Gastroesophageal sphincter (tissue), 4 donors: ENCODE data around the gene GBA2. TPM values are rescaled to one million over a fixed set of nuclear protein-coding genes. Genes with fewer than 3 reads are reported as not detected.

ENCODE experiments used
- ATAC-seq: fragments of 150-250 bp; one replicate; pipeline ENCODE4 v1.9.1; 2016; ENCODE audit warnings: mild to moderate bottlenecking, moderate library complexity
- H3K27ac ChIP-seq, 4 donors: fragments of 200-600 bp; sonication (generic) in 3 of 4; 1 replicate in 3 of 4; 2 replicates in 1 of 4; pipeline ENCODE4 v1.5.1; 2016 to 2019
- H3K27me3 ChIP-seq: fragments of 200-600 bp; sonication (generic); one replicate; pipeline ENCODE4 v1.5.1; 2019
- H3K36me3 ChIP-seq, 2 donors: fragments of 200-600 bp; sonication (generic); one replicate each; pipeline ENCODE4 v1.5.1; 2019; ENCODE audit warnings: control low read depth in 1 of 2
- H3K4me1 ChIP-seq, 3 donors: fragments of 200-600 bp; sonication (generic); 1 replicate in 2 of 3; 2 replicates in 1 of 3; pipeline ENCODE4 v1.5.1; 2016 to 2019; ENCODE audit warnings: control low read depth in 2 of 3
- H3K4me3 ChIP-seq, 2 donors: fragments of 200-600 bp; sonication (generic); one replicate each; pipeline ENCODE4 v1.5.1; 2019; ENCODE audit warnings: mild to moderate bottlenecking in 1 of 2, moderate library complexity in 1 of 2
- H3K9me3 ChIP-seq, 3 donors: fragments of 200-600 bp; sonication (generic); one replicate each; pipeline ENCODE4 v1.5.1; 2017 to 2019; ENCODE audit warnings: control low read depth in 2 of 3
- CTCF ChIP-seq, 4 experiments: fragments of 200-600 bp in 2 of 4; fragments of 450-650 bp in 2 of 4; sonication (generic) in 1 of 4; IDR thresholded peaks; one replicate each; pipeline ENCODE4 v1.5.1; 2017 to 2019; ENCODE audit warnings: antibody characterized with exemption in 4 of 4, mild to moderate bottlenecking in 2 of 4, moderate library complexity in 2 of 4
- EP300 ChIP-seq: sonication (generic); formaldehyde crosslinking; IDR thresholded peaks from one replicate; pipeline ENCODE4 v1.6.1; 2017; ENCODE audit warnings: antibody characterized with exemption, mild to moderate bottlenecking
- POLR2A ChIP-seq, 2 donors: fragments of 450-650 bp; IDR thresholded peaks; one replicate each; pipeline ENCODE4 v1.6.1; 2017; ENCODE audit warnings: antibody characterized with exemption in 2 of 2, mild to moderate bottlenecking in 2 of 2, moderate library complexity in 1 of 2
- POLR2AphosphoS5 ChIP-seq: sonication (generic); formaldehyde crosslinking; IDR thresholded peaks from one replicate; pipeline ENCODE4 v1.6.1; 2017; ENCODE audit warnings: antibody characterized with exemption
- WGBS, 2 donors: methylation state at CpG; one replicate each; pipeline ENCODE4 v1.1.5; 2018; ENCODE audit warnings: low coverage in 1 of 2; 5-methylcytosine and 5-hydroxymethylcytosine counted together
- total RNA-seq, 4 donors: library from RNA; depleted of rRNA; stranded (reverse); fragments of >200 nt; gene quantifications; one replicate each; pipeline ENCODE4 v1.1.0, GENCODE V29; 2016

GBA2 gene
- total RNA-seq, 4 donors from 2014 or later = 35.3 to 81.1 (median 54.3) TPM

- Histone ChIP-seq H3K27me3 (no peaks in the 10 kb centered on the region), H3K9me3 (no peaks in the 10 kb centered on the region), H3K27ac (peak overlapping the region in 1 of 4 donors; percentile 59), H3K4me1 (peaks cover 0 to 34% (median 8%) of the 10 kb centered on the region in 3 donors), H3K4me3 (no peak overlapping the region), H3K36me3 (peaks cover 0 to 84% of the 10 kb centered on the region in 2 donors)
- TF ChIP-seq EP300 (no peak), CTCF (IDR thresholded peaks at IDR 0.05) (no peak), POLR2AphosphoS5 (no peak), POLR2A (IDR thresholded peaks at IDR 0.05) (no peak)
- WGBS, 2 donors = 14 to 17% methylated on average over 1 of the region's 7 CpGs
- no peak for ATAC-seq
Observed at GRCh38 chr9:35737143-35737542, 11.9 kb downstream of the GBA2 start.

GRCh38 chr9:35736201-35736633, 12.8 kb downstream of the GBA2 start:
- TF ChIP-seq CTCF (IDR thresholded peaks at IDR 0.05) (peak in 3 of 4 experiments; percentile 73 to 83 (median 82)), POLR2A (IDR thresholded peaks at IDR 0.05) (no peak), POLR2AphosphoS5 (no peak), EP300 (no peak)
- Histone ChIP-seq H3K36me3 (peaks cover 0 to 74% of the 10 kb centered on the region in 2 donors), H3K27me3 (no peaks in the 10 kb centered on the region), H3K4me1 (peaks cover 0 to 35% (median 8%) of the 10 kb centered on the region in 3 donors), H3K27ac (peak overlapping the region in 3 of 4 donors; percentile 45 to 98 (median 59)), H3K9me3 (no peaks in the 10 kb centered on the region), H3K4me3 (no peak overlapping the region)
- ATAC-seq = no peak
- WGBS, 2 donors = 0% methylated on average over 2 of the region's 5 CpGs; no CpG with 5 or more reads in 1 of the 2 donors

GRCh38 chr9:35734096-35734495, 14.9 kb downstream of the GBA2 start:
- H3K9me3 ChIP-seq = no peaks in the 10 kb centered on the region
- 94% methylated on average over 2 of the region's 3 CpGs; no CpG with 5 or more reads in 1 of the 2 donors for WGBS, 2 donors
- peaks cover 0 to 53% of the 10 kb centered on the region in 2 donors for H3K36me3 ChIP-seq
- no peak for ATAC-seq
- H3K4me1 ChIP-seq = peaks cover 0 to 56% (median 18%) of the 10 kb centered on the region in 3 donors
- no peaks in the 10 kb centered on the region for H3K27me3 ChIP-seq
- TF ChIP-seq EP300 = no peak
- TF ChIP-seq CTCF (IDR thresholded peaks at IDR 0.05) = no peak
- no peak for TF ChIP-seq POLR2A (IDR thresholded peaks at IDR 0.05)
- peak overlapping the region in 3 of 4 donors; percentile 97 to 100 (median 98) for H3K27ac ChIP-seq
- no peak overlapping the region for H3K4me3 ChIP-seq

DNA sequence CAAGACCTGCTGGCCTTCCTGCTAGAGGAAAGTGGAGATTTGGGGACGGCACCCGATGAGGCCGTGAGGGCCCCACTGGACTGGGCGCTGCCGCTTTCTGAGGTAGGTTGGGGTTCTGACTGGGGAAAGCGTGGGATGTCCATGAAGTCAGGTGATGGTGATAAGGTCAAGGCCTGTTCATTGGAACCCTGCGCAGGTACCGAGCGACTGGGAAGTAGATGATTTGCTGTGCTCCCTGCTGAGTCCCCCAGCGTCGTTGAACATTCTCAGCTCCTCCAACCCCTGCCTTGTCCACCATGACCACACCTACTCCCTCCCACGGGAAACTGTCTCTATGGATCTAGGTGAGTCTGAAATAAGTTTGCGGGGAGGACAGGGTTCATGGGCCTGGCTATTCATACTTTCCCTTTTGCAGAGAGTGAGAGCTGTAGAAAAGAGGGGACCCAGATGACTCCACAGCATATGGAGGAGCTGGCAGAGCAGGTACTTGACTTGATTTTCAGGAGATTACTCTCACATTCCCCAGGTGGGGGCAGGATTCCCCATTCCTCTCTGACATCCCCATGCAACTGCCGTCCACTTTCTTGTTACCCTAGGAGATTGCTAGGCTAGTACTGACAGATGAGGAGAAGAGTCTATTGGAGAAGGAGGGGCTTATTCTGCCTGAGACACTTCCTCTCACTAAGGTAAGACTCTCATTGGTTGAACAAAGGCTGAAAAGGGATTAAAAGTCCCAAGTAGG, 16.1 kb downstream of the GBA2 start:
- 0% methylated on average over 2 to 3 of the region's 14 CpGs for WGBS, 2 donors
- no peak for ATAC-seq

More for the DNA sequence above, 16.1 kb downstream of the GBA2 start:
- peak overlapping the region; percentile 97 to 100 (median 98) for H3K27ac ChIP-seq
- H3K27me3 ChIP-seq = no peaks in the 10 kb centered on the region
- H3K36me3 ChIP-seq = peaks cover 0 to 42% of the 10 kb centered on the region in 2 donors
- H3K4me1 ChIP-seq = peaks cover 0 to 67% (median 24%) of the 10 kb centered on the region in 3 donors
- H3K4me3 ChIP-seq = peak overlapping the region; percentile 79 to 85
- no peaks in the 10 kb centered on the region for H3K9me3 ChIP-seq
- no peak for TF ChIP-seq POLR2A (IDR thresholded peaks at IDR 0.05)
- peak; percentile 11 for TF ChIP-seq POLR2AphosphoS5
- no peak for TF ChIP-seq EP300
- no peak for TF ChIP-seq CTCF (IDR thresholded peaks at IDR 0.05)
